HepG2 (cell line): ENCODE measurements around the gene DHTKD1. TPM values are rescaled to one million over a fixed set of nuclear protein-coding genes. Genes with fewer than 3 reads are reported as not detected.
A peak's percentile ranks its signal among the peaks of the same experiment; 100 is the strongest.

ENCODE experiments used
- CEBPZ ChIP-seq: IDR thresholded peaks from 2 replicates; pipeline ENCODE4 v1.6.1; 2012; ENCODE audit warnings: low read length, improper control_type of control experiment
- CENPX ChIP-seq: sonication (generic); formaldehyde crosslinking; IDR thresholded peaks from 2 replicates; pipeline ENCODE4 v1.9.0; 2021; ENCODE audit warnings: mild to moderate bottlenecking, missing genetic modification reagents, moderate library complexity
- ELK4 ChIP-seq: sonication (generic); formaldehyde crosslinking; IDR thresholded peaks from 2 replicates; pipeline ENCODE4 v1.9.0; 2021; ENCODE audit warnings: missing genetic modification reagents, borderline replicate concordance
- HHEX ChIP-seq: IDR thresholded peaks from 2 replicates; pipeline ENCODE4 v1.6.1; 2016; ENCODE audit warnings: control low read depth
- KLF15 ChIP-seq: sonication (generic); formaldehyde crosslinking; IDR thresholded peaks from 2 replicates; pipeline ENCODE4 v1.8.1; 2023; ENCODE audit warnings: borderline replicate concordance, mild to moderate bottlenecking, inconsistent platforms, missing genetic modification reagents, mixed read lengths
- KLF6 ChIP-seq: IDR thresholded peaks from 2 replicates; pipeline ENCODE4 v1.8.0; 2016; ENCODE audit warnings: missing biosample characterization, missing genetic modification reagents
- NCOA1 ChIP-seq: sonication (generic); formaldehyde crosslinking; IDR thresholded peaks from 2 replicates; pipeline ENCODE4 v1.9.0; 2021; ENCODE audit warnings: missing genetic modification reagents
- POLR2G ChIP-seq: fragments of 200-400 bp; formaldehyde crosslinking; IDR thresholded peaks from 2 replicates; pipeline ENCODE4 v1.6.1; 2018; ENCODE audit warnings: mild to moderate bottlenecking, low read depth, low read length, moderate library complexity
- PPARG ChIP-seq: conservative IDR thresholded peaks from 2 replicates; pipeline ENCODE4 v1.6.1; 2016; ENCODE audit warnings: missing biosample characterization, missing genetic modification reagents
- RORA ChIP-seq: sonication (generic); formaldehyde crosslinking; IDR thresholded peaks from 2 replicates; pipeline ENCODE4 v1.5.0; 2020; ENCODE audit warnings: mild to moderate bottlenecking, missing genetic modification reagents, moderate library complexity
- THAP11 ChIP-seq: IDR thresholded peaks from 2 replicates; pipeline ENCODE4 v1.6.1; 2016; ENCODE audit warnings: missing biosample characterization, missing genetic modification reagents
- ZBTB1 ChIP-seq: sonication (generic); formaldehyde crosslinking; IDR thresholded peaks from 2 replicates; pipeline ENCODE4 v1.4.0; 2020; ENCODE audit warnings: missing genetic modification reagents, borderline replicate concordance
- ZFP36L2 ChIP-seq: sonication (generic); formaldehyde crosslinking; IDR thresholded peaks from 2 replicates; pipeline ENCODE4 v1.4.0; 2020; ENCODE audit warnings: missing genetic modification reagents
- ZHX1 ChIP-seq: sonication (generic); formaldehyde crosslinking; IDR thresholded peaks from 2 replicates; pipeline ENCODE4 v1.8.1; 2022; ENCODE audit warnings: low read depth, mild to moderate bottlenecking, missing genetic modification reagents
- ZNF282 ChIP-seq: fragments of 450-650 bp; IDR thresholded peaks from 2 replicates; pipeline ENCODE4 v1.6.1; 2018; ENCODE audit not compliant: partially characterized antibody
- ZNF333 ChIP-seq: sonication (generic); formaldehyde crosslinking; IDR thresholded peaks from 2 replicates; pipeline ENCODE4 v1.4.0; 2020; ENCODE audit warnings: mild to moderate bottlenecking, missing genetic modification reagents, borderline replicate concordance
- ZNF496 ChIP-seq: sonication (generic); formaldehyde crosslinking; IDR thresholded peaks from 2 replicates; pipeline ENCODE4 v1.8.1; 2023; ENCODE audit warnings: mild to moderate bottlenecking, moderate library complexity, missing genetic modification reagents; ENCODE audit not compliant: insufficient replicate concordance
- ZNF7 ChIP-seq: IDR thresholded peaks from 2 replicates; pipeline ENCODE4 v1.6.1; 2016; ENCODE audit warnings: missing biosample characterization, missing genetic modification reagents
- polyA plus RNA-seq, 8 experiments: library from polyadenylated mRNA; depleted of rRNA in 3 of 8; stranded (reverse) in 7 of 8; unstranded in 1 of 8; fragments of >200 nt; fragmentation: Illumina TruSeq in 4 of 8; extraction: Trizol in 4 of 8; gene quantifications; 2 replicates each; pipeline versions ENCODE4 v1.2.1 to v1.2.3, GENCODE V29; 2011 to 2016; ENCODE audit warnings: low read depth in 4 of 8, missing spikeins in 1 of 8, mixed read lengths in 1 of 8; ENCODE audit not compliant: insufficient read depth in 1 of 8
- total RNA-seq, 5 experiments: library from RNA; depleted of rRNA; stranded (reverse); fragments of >200 nt; fragmentation: Illumina TruSeq; extraction: Trizol; gene quantifications; 2 replicates each; pipeline ENCODE4 v1.2.3, GENCODE V29; 2016; ENCODE audit warnings: low read depth in 1 of 5
- TF ChIP-seq, protein P1 (sequence below): sonication (generic); formaldehyde crosslinking; IDR thresholded peaks from 2 replicates; pipeline ENCODE4 v1.4.0; 2020; ENCODE audit warnings: low read depth, mild to moderate bottlenecking, missing genetic modification reagents
- TF ChIP-seq, protein P2 (sequence below): sonication (generic); IDR thresholded peaks from 2 replicates; pipeline ENCODE4 v1.6.1; 2016; ENCODE audit warnings: low read depth, borderline replicate concordance

DHTKD1 gene
- total and polyA plus RNA-seq, 2 of the 13 experiments (the other 11 are each of a cell fraction or from before 2014, with no cell fraction given), result 9.6 to 14.1 TPM

GRCh38 chr10:12042797-12043651, 25.7 kb upstream of the DHTKD1 start, which contains the start of gene UPF2 (continued):
- TF ChIP-seq ZHX1 (CRISPR knock-in tag) (no peak), PPARG (CRISPR knock-in tag) (peak; percentile 86), ZBTB1 (CRISPR knock-in tag) (no peak), ZNF496 (CRISPR knock-in tag) (no peak), KLF15 (CRISPR knock-in tag) (no peak), ELK4 (CRISPR knock-in tag) (no peak), ZNF333 (no peak), RORA (CRISPR knock-in tag) (no peak), KLF6 (CRISPR knock-in tag) (no peak), ZNF282 (no peak), HHEX (CRISPR knock-in tag) (no peak), ZNF7 (CRISPR knock-in tag) (no peak), ZFP36L2 (CRISPR knock-in tag) (no peak), NCOA1 (CRISPR knock-in tag) (no peak), POLR2G (peak; percentile 67), CENPX (CRISPR knock-in tag) (no peak), CEBPZ (no peak), THAP11 (CRISPR knock-in tag) (peak; percentile 88)
- TF ChIP-seq, protein P1, sequence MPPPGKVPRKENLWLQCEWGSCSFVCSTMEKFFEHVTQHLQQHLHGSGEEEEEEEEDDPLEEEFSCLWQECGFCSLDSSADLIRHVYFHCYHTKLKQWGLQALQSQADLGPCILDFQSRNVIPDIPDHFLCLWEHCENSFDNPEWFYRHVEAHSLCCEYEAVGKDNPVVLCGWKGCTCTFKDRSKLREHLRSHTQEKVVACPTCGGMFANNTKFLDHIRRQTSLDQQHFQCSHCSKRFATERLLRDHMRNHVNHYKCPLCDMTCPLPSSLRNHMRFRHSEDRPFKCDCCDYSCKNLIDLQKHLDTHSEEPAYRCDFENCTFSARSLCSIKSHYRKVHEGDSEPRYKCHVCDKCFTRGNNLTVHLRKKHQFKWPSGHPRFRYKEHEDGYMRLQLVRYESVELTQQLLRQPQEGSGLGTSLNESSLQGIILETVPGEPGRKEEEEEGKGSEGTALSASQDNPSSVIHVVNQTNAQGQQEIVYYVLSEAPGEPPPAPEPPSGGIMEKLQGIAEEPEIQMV (CRISPR knock-in tag), result no peak
- TF ChIP-seq, protein P2, sequence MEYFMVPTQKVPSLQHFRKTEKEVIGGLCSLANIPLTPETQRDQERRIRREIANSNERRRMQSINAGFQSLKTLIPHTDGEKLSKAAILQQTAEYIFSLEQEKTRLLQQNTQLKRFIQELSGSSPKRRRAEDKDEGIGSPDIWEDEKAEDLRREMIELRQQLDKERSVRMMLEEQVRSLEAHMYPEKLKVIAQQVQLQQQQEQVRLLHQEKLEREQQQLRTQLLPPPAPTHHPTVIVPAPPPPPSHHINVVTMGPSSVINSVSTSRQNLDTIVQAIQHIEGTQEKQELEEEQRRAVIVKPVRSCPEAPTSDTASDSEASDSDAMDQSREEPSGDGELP, result peak; percentile 17; the same call in 1 of the 2 replicates
